ENCODE results near the gene PNO1. TPM values are rescaled to one million over a fixed set of nuclear protein-coding genes. Genes with fewer than 3 reads are reported as not detected.

PNO1 gene
- total RNA-seq, 2 experiments from 2014 or later, result 27.1 to 29.5 TPM

DNA sequence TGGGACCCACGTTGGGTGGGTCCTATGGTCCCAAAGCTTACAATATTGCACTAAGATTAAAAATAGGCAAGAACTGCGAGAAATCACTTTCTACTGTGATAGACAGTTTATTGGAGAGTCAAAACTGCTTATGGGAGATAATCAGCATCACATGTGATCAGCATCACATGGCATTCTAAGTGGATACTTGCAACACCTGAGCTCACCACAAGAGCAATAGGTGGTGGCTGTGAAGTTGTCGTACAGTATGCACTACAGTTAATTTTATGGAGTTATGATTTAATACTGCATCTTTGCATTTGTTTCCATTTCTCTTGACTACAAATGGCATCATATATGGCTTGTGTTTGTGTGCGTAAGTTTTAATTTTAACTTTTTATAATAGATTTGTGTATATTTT lies 11.6 kb downstream of the PNO1 start:
- H3K4me1 ChIP-seq (ENCODE audit: insufficient read depth, low read length), result no peaks in the 10 kb centered on the region
- peaks cover 65% of the 10 kb centered on the region for H3K36me3 ChIP-seq (ENCODE audit: insufficient read depth, low read length)
- no peaks in the 10 kb centered on the region for H3K9me3 ChIP-seq (ENCODE audit: control insufficient read depth in 1 of 2, insufficient read depth in 1 of 2, low read length in 2 of 2)
- POLR2A ChIA-PET, result interaction anchor here (1.0 to 2.2 kb wide), 4 partner anchors 9 to 83 kb away, joined by 3 to 16 read pairs (median 9); partner anchors contain the start of genes PNO1 and PPP3R1
- CTCF ChIA-PET, result interaction anchor here (0.7 to 1.6 kb wide), 5 partner anchors 11 to 113 kb away, joined by 3 to 6 read pairs (median 3); partner anchors contain the start of gene PNO1
- H3K4me3 ChIP-seq (ENCODE audit: low read length), result no peak overlapping the region
- Mint-ChIP-seq H3K4me3 (no peak overlapping the region), H3K27ac (no peak overlapping the region), H3K9me3 (no peaks in the 10 kb centered on the region), H3K27me3 (no peaks in the 10 kb centered on the region), H3K4me1 (ENCODE audit: low read depth) (peaks cover 18% of the 10 kb centered on the region), H3K36me3 (ENCODE audit: low read depth) (peaks cover 46% of the 10 kb centered on the region)
- intact Hi-C loops (cut with DNase I, micrococcal nuclease), result no loop called here
- ATAC-seq (ENCODE audit: poor library complexity) (peak; percentile 66), DNase-seq (no peak)
- no peak overlapping the region for H3K27ac ChIP-seq (ENCODE audit: low read depth in 1 of 2, low read length in 2 of 2)
- TF ChIP-seq, protein P1, sequence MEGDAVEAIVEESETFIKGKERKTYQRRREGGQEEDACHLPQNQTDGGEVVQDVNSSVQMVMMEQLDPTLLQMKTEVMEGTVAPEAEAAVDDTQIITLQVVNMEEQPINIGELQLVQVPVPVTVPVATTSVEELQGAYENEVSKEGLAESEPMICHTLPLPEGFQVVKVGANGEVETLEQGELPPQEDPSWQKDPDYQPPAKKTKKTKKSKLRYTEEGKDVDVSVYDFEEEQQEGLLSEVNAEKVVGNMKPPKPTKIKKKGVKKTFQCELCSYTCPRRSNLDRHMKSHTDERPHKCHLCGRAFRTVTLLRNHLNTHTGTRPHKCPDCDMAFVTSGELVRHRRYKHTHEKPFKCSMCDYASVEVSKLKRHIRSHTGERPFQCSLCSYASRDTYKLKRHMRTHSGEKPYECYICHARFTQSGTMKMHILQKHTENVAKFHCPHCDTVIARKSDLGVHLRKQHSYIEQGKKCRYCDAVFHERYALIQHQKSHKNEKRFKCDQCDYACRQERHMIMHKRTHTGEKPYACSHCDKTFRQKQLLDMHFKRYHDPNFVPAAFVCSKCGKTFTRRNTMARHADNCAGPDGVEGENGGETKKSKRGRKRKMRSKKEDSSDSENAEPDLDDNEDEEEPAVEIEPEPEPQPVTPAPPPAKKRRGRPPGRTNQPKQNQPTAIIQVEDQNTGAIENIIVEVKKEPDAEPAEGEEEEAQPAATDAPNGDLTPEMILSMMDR (IDR thresholded peaks at IDR 0.05), result no peak
- no peaks in the 10 kb centered on the region for H3K27me3 ChIP-seq (ENCODE audit: control insufficient read depth in 1 of 2, insufficient read depth in 2 of 2, low read length in 2 of 2)

GRCh38 chr2:68171146-68171545 lies 13.5 kb downstream of the PNO1 start:
- no peaks in the 10 kb centered on the region for H3K27me3 Mint-ChIP-seq
- CTCF ChIA-PET, result no interaction called here
- H3K4me3 Mint-ChIP-seq, result no peak overlapping the region

DNA sequence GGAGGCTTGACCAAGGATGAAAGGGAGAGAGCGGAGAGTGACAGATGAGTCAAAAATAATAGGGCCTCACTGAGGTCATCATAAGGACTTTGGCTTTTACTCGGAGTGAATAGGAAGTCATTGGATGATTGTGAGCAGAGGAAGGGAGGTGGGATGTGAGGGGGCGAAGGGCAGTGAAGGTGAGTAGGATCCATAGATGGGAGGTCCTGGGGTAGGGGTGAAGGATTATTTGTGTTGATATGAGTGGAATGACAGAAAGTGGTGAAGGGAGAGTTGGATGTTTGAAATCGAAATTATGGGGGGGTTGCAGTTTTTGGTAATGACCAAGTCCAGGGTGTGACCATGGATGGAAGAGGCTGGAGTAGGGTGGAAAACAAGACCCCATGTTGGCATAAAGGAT lies 14.0 kb downstream of the PNO1 start:
- H3K4me1 Mint-ChIP-seq (ENCODE audit: low read depth), result peaks cover 10% of the 10 kb centered on the region
- Histone ChIP-seq H3K27me3 (ENCODE audit: control insufficient read depth in 1 of 2, insufficient read depth in 2 of 2, low read length in 2 of 2) (no peaks in the 10 kb centered on the region), H3K9me3 (ENCODE audit: control insufficient read depth in 1 of 2, insufficient read depth in 1 of 2, low read length in 2 of 2) (no peaks in the 10 kb centered on the region), H3K36me3 (ENCODE audit: insufficient read depth, low read length) (peaks cover 66% of the 10 kb centered on the region), H3K4me3 (ENCODE audit: low read length) (no peak overlapping the region), H3K4me1 (ENCODE audit: insufficient read depth, low read length) (no peaks in the 10 kb centered on the region), H3K27ac (ENCODE audit: low read depth in 1 of 2, low read length in 2 of 2) (no peak overlapping the region)
- H3K4me3 Mint-ChIP-seq, result no peak overlapping the region
- H3K36me3 Mint-ChIP-seq (ENCODE audit: low read depth), result peaks cover 49% of the 10 kb centered on the region
- intact Hi-C loops (cut with DNase I, micrococcal nuclease), result no loop called here
- no peaks in the 10 kb centered on the region for H3K9me3 Mint-ChIP-seq
- CTCF ChIA-PET, result no interaction called here
- no peak overlapping the region for H3K27ac Mint-ChIP-seq
- POLR2A ChIA-PET, result no interaction called here
- no peak for DNase-seq
- TF ChIP-seq, protein P1 (IDR thresholded peaks at IDR 0.05), result no peak
- no peaks in the 10 kb centered on the region for H3K27me3 Mint-ChIP-seq
- no peak for ATAC-seq (ENCODE audit: poor library complexity)

More at GRCh38 chr2:68171146-68171545, 13.5 kb downstream of the PNO1 start:
- no peaks in the 10 kb centered on the region for H3K27me3 ChIP-seq (ENCODE audit: control insufficient read depth in 1 of 2, insufficient read depth in 2 of 2, low read length in 2 of 2)
- intact Hi-C loops (cut with DNase I, micrococcal nuclease), result no loop called here
- H3K9me3 ChIP-seq (ENCODE audit: control insufficient read depth in 1 of 2, insufficient read depth in 1 of 2, low read length in 2 of 2), result no peaks in the 10 kb centered on the region
- H3K36me3 Mint-ChIP-seq (ENCODE audit: low read depth), result peaks cover 49% of the 10 kb centered on the region
- H3K4me3 ChIP-seq (ENCODE audit: low read length), result no peak overlapping the region
- TF ChIP-seq, protein P1 (IDR thresholded peaks at IDR 0.05), result no peak
- DNase-seq, result no peak
- no peaks in the 10 kb centered on the region for H3K4me1 ChIP-seq (ENCODE audit: insufficient read depth, low read length)
- no peak for ATAC-seq (ENCODE audit: poor library complexity)
- POLR2A ChIA-PET, result no interaction called here
- no peak overlapping the region for H3K27ac ChIP-seq (ENCODE audit: low read depth in 1 of 2, low read length in 2 of 2)
- peaks cover 14% of the 10 kb centered on the region for H3K4me1 Mint-ChIP-seq (ENCODE audit: low read depth)
- H3K9me3 Mint-ChIP-seq, result no peaks in the 10 kb centered on the region
- no peak overlapping the region for H3K27ac Mint-ChIP-seq
- peaks cover 65% of the 10 kb centered on the region for H3K36me3 ChIP-seq (ENCODE audit: insufficient read depth, low read length)
